Panc1 (cell line): ENCODE data around the gene LCN6. TPM values are rescaled to one million over a fixed set of nuclear protein-coding genes. Genes with fewer than 3 reads are reported as not detected.
"Not testable (repeated sequence)": the region's sequence is repeated elsewhere in the genome, so short reads cannot be mapped to it uniquely, and the experiment has no call there.

Experiments used
- ATAC-seq: fragments of 200-7000 bp; cut with Tn5 transposase; 2 replicates; pipeline ENCODE4 v1.9.1; 2020; ENCODE audit warnings: mild to moderate bottlenecking, moderate library complexity
- BruUV-seq: library from RNA; stranded (reverse); fragments of 400-500 nt; replicated peaks from 2 replicates; lab custom pipeline; 2021; lab: Mats Ljungman, UMichigan
- CTCF ChIA-PET: fragments of 300-600 bp; sonication (Branson Sonifier 250); formaldehyde crosslinking; loops from one replicate; lab custom pipeline; 2022; ENCODE audit warnings: antibody characterized with exemption; lab: Charles Lee
- POLR2A ChIA-PET: fragments of 300-600 bp; sonication (Branson Sonifier 250); formaldehyde crosslinking; loops from one replicate; lab custom pipeline; 2022; ENCODE audit warnings: antibody characterized with exemption; lab: Charles Lee
- DNase-seq: peaks from one replicate; pipeline ENCODE4 v3.0.0-alpha.2; 2010; ENCODE audit warnings: low read depth, low spot score
- H3K27ac ChIP-seq: 2 replicates; pipeline ENCODE4 v1.5.1; 2011; ENCODE audit warnings: mild to moderate bottlenecking, low read length, inconsistent platforms
- H3K27me3 ChIP-seq: fragments of 200-500 bp; sonication (Bioruptor generic); 2 replicates; pipeline ENCODE4 v1.6.0; 2014; ENCODE audit warnings: low read length, inconsistent platforms; ENCODE audit not compliant: control insufficient read depth, insufficient read depth
- H3K36me3 ChIP-seq: fragments of 200-500 bp; sonication (Bioruptor generic); 2 replicates; pipeline ENCODE4 v1.5.1; 2014; ENCODE audit warnings: inconsistent platforms, mild to moderate bottlenecking, low read length, moderate library complexity; ENCODE audit not compliant: control insufficient read depth, insufficient read depth
- H3K4me1 ChIP-seq: 2 replicates; pipeline ENCODE4 v1.5.1; 2011; ENCODE audit warnings: inconsistent platforms, mild to moderate bottlenecking, low read length, moderate library complexity; ENCODE audit not compliant: control insufficient read depth, insufficient read depth
- H3K4me3 ChIP-seq, 2 experiments: 2 replicates each; pipeline ENCODE4 v1.5.1; 2011 to 2012; ENCODE audit warnings: low read depth in 2 of 2, low read length in 2 of 2, mild to moderate bottlenecking in 2 of 2, inconsistent platforms in 1 of 2, moderate library complexity in 1 of 2
- H3K9me3 ChIP-seq: fragments of 200-500 bp; sonication (Bioruptor generic); 2 replicates; pipeline ENCODE4 v1.5.1; 2014; ENCODE audit warnings: low read depth, mild to moderate bottlenecking, inconsistent platforms, low read length, moderate library complexity; ENCODE audit not compliant: control insufficient read depth, insufficient read depth
- POLR2AphosphoS5 ChIP-seq: IDR thresholded peaks from 2 replicates; pipeline ENCODE4 v1.6.1; 2012; ENCODE audit warnings: mild to moderate bottlenecking, low read depth, low read length, moderate library complexity
- SIN3A ChIP-seq: IDR thresholded peaks from 2 replicates; pipeline ENCODE4 v1.6.1; 2012; ENCODE audit warnings: low read depth, mild to moderate bottlenecking, low read length, moderate library complexity, borderline replicate concordance; ENCODE audit not compliant: insufficient read depth
- TCF7L2 ChIP-seq: IDR thresholded peaks from 2 replicates; pipeline ENCODE4 v1.6.1; 2011; ENCODE audit warnings: mild to moderate bottlenecking, low read depth, low read length, inconsistent platforms
- in situ Hi-C: cut with HindIII; loops from 2 replicates; pipeline ENCODE4 v1.10.0; 2016; ENCODE audit warnings: low sequenced_read_pairs, low pct_unique_long_range_greater_than_20kb
- intact Hi-C: fragments of 100-400 bp; cut with micrococcal nuclease; formaldehyde crosslinking; loops from one replicate; pipeline ENCODE4 v1.10.0; 2022; ENCODE audit not compliant: unreplicated experiment
- total RNA-seq: library from RNA; stranded (reverse); gene quantifications from one replicate; pipeline ENCODE4 v1.2.1, GENCODE V29; 2021; ENCODE audit not compliant: unreplicated experiment
- TF ChIP-seq, protein P1 (sequence below): fragments of 450-650 bp; IDR thresholded peaks from 2 replicates; pipeline ENCODE4 v1.5.1; 2017; ENCODE audit warnings: mild to moderate bottlenecking
- TF ChIP-seq, protein P2 (sequence below), 2 experiments: IDR thresholded peaks; 2 replicates each; pipeline ENCODE4 v1.6.1; 2011 to 2012; ENCODE audit warnings: low read depth in 2 of 2, control low read depth in 1 of 2, low read length in 1 of 2, mild to moderate bottlenecking in 1 of 2, moderate library complexity in 1 of 2; ENCODE audit not compliant: insufficient read depth in 1 of 2

Gene LCN6
- total RNA-seq, 1 experiment from 2014 or later = not detected

DNA sequence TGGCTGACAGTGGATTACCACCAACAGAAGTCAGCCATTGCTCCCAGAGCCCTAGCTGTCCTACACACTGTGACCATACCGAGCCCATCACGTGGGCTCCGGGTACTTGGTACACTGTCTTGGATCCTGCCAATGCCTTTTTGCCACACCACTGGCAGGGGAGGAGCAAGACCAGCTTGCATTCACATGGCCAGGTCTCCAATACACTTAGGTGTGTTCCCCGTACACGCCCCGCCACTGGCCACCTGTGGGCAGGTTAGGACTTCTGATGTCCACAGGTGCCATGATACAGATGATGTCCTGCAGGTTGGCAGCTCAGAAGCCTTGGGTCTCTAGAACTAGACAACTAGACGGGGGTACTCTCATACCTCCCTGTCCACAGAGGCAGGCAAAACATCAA is 41.3 kb downstream of the LCN6 start:
- POLR2A ChIA-PET = interaction anchor here (0.6 kb wide), 2 partner anchors 9 to 65 kb away, joined by 3 to 15 read pairs; no protein-coding TSS in a partner anchor
- intact Hi-C loops = no loop called here

DNA sequence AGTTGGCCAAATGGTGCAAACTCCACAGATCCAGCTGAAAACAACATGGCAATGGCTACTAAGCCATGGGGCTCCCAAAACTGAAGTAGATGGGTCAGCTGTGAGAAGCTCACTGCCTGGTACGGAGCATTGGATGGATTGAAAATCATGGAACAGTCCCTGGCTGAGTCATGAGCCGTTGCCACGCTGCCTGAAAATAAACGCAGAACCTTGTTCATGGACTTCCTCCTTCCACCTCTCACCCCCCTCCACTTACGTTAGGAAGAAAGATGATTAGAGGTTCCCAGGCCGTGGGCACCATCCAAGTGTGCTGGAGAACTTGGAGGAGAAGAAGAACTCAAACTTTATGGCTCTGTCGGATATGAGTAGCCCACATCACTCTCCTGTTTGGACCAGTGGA is 42.8 kb downstream of the LCN6 start:
- intact Hi-C loops = no loop called here
- Histone ChIP-seq H3K4me1 (no peaks in the 10 kb centered on the region; the same call in 1 of the 2 replicates), H3K36me3 (no peaks in the 10 kb centered on the region), H3K9me3 (no peaks in the 10 kb centered on the region), H3K27ac (no peak overlapping the region), H3K27me3 (no peaks in the 10 kb centered on the region), H3K4me3 (no peak overlapping the region)
- no TSS peak for BruUV-seq
- DNase-seq (no peak), ATAC-seq (no peak)
- ChIA-PET POLR2A (interaction anchor here (0.5 kb wide), 1 partner anchor 89 kb away, joined by 11 read pairs; no protein-coding TSS in a partner anchor), CTCF (interaction anchor here (0.7 kb wide), 1 partner anchor 41 kb away, joined by 6 read pairs; no protein-coding TSS in a partner anchor)
- in situ Hi-C loops = no loop called here
- TF ChIP-seq TCF7L2 (no peak), POLR2AphosphoS5 (no peak), SIN3A (no peak)
- TF ChIP-seq, protein P1, sequence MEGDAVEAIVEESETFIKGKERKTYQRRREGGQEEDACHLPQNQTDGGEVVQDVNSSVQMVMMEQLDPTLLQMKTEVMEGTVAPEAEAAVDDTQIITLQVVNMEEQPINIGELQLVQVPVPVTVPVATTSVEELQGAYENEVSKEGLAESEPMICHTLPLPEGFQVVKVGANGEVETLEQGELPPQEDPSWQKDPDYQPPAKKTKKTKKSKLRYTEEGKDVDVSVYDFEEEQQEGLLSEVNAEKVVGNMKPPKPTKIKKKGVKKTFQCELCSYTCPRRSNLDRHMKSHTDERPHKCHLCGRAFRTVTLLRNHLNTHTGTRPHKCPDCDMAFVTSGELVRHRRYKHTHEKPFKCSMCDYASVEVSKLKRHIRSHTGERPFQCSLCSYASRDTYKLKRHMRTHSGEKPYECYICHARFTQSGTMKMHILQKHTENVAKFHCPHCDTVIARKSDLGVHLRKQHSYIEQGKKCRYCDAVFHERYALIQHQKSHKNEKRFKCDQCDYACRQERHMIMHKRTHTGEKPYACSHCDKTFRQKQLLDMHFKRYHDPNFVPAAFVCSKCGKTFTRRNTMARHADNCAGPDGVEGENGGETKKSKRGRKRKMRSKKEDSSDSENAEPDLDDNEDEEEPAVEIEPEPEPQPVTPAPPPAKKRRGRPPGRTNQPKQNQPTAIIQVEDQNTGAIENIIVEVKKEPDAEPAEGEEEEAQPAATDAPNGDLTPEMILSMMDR = no peak
- TF ChIP-seq, protein P2, sequence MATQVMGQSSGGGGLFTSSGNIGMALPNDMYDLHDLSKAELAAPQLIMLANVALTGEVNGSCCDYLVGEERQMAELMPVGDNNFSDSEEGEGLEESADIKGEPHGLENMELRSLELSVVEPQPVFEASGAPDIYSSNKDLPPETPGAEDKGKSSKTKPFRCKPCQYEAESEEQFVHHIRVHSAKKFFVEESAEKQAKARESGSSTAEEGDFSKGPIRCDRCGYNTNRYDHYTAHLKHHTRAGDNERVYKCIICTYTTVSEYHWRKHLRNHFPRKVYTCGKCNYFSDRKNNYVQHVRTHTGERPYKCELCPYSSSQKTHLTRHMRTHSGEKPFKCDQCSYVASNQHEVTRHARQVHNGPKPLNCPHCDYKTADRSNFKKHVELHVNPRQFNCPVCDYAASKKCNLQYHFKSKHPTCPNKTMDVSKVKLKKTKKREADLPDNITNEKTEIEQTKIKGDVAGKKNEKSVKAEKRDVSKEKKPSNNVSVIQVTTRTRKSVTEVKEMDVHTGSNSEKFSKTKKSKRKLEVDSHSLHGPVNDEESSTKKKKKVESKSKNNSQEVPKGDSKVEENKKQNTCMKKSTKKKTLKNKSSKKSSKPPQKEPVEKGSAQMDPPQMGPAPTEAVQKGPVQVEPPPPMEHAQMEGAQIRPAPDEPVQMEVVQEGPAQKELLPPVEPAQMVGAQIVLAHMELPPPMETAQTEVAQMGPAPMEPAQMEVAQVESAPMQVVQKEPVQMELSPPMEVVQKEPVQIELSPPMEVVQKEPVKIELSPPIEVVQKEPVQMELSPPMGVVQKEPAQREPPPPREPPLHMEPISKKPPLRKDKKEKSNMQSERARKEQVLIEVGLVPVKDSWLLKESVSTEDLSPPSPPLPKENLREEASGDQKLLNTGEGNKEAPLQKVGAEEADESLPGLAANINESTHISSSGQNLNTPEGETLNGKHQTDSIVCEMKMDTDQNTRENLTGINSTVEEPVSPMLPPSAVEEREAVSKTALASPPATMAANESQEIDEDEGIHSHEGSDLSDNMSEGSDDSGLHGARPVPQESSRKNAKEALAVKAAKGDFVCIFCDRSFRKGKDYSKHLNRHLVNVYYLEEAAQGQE (IDR thresholded peaks at IDR 0.05; ENCODE audit: insufficient read depth in 1 of 2, low read depth in 2 of 2, low read length in 1 of 2) = no peak

More for the DNA sequence above, 41.3 kb downstream of the LCN6 start:
- in situ Hi-C loops = no loop called here
- H3K9me3 ChIP-seq = no peaks in the 10 kb centered on the region
- H3K4me1 ChIP-seq = no peaks in the 10 kb centered on the region; the same call in none of the 2 replicates
- DNase-seq = no peak
- no TSS peak for BruUV-seq
- TF ChIP-seq, protein P1 = no peak
- TF ChIP-seq POLR2AphosphoS5 = no peak
- TF ChIP-seq TCF7L2 = no peak
- TF ChIP-seq SIN3A = no peak
- TF ChIP-seq, protein P2 (IDR thresholded peaks at IDR 0.05; ENCODE audit: insufficient read depth in 1 of 2, low read depth in 2 of 2, low read length in 1 of 2) = no peak
- CTCF ChIA-PET = no interaction called here
- no peak overlapping the region for H3K27ac ChIP-seq
- no peaks in the 10 kb centered on the region for H3K36me3 ChIP-seq
- no peaks in the 10 kb centered on the region for H3K27me3 ChIP-seq
- no peak for ATAC-seq
- no peak overlapping the region for H3K4me3 ChIP-seq

DNA sequence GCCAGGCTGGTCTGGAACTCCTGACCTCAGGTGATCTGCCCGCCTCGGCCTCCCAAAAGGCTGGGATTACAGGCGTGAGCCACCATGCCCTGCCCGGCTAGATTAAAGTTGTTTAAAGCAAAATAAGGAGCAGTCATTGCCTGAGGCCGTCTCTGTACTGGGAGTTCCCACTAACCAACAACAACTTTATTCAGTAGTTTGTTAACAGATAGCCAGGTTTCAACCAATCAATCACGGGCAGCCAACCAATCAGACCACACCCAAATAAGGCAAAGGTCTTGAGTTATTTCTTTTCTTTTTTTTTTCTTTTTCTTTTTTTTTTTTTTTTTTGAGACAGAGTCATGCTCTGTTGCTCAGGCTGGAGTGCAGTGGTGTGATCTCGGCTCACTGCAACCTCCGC is 43.6 kb downstream of the LCN6 start:
- intact Hi-C loops, ATAC-seq, H3K27ac ChIP-seq, H3K4me1 ChIP-seq, H3K27me3 ChIP-seq, in situ Hi-C loops, H3K4me3 ChIP-seq, BruUV-seq, POLR2A ChIA-PET, DNase-seq, H3K9me3 ChIP-seq, H3K36me3 ChIP-seq: not testable (repeated sequence)
- CTCF ChIA-PET = interaction anchor here (0.7 kb wide), 1 partner anchor 41 kb away, joined by 6 read pairs; no protein-coding TSS in a partner anchor
